ENCODE results near the gene CDKAL1.

Gene CDKAL1

GRCh38 chr6:21173678-21174077, 639.4 kb downstream of the CDKAL1 start:
- Histone ChIP-seq H3K4me3 (no peak overlapping the region), H3K27ac (no peak overlapping the region)
- TF ChIP-seq CTCF (IDR thresholded peaks at IDR 0.05), result no peak
- no peak for DNase-seq (ENCODE audit: low spot score)

DNA sequence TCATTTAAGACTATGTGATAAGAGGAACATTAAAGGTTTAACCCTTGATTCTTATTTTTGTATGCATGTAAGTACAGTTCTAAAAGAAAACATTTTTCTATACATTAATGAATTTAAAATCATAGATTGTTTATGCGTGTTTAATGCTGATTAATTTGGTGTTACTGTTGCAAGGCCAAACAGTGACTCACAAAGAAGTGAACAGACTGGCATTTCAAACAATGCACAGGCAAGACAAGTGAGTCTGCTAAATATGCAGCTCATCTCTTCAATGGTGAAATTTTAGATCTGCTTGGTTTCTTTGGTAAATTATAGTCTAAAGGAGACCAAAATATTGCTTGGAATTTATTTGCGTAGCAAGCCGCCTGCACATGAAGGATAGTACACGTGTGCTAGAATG, 641.9 kb downstream of the CDKAL1 start:
- no peak for DNase-seq (ENCODE audit: low spot score)
- Histone ChIP-seq H3K4me3 (no peak overlapping the region), H3K27ac (no peak overlapping the region)
- no peak for TF ChIP-seq CTCF (IDR thresholded peaks at IDR 0.05)

- no peak for DNase-seq (ENCODE audit: low spot score)
Observed at GRCh38 chr6:21180155-21180554, 645.9 kb downstream of the CDKAL1 start.

GRCh38 chr6:21180800-21181337, 646.6 kb downstream of the CDKAL1 start:
- H3K27ac ChIP-seq, result no peak overlapping the region
- DNase-seq (ENCODE audit: low spot score), result no peak
- TF ChIP-seq CTCF (IDR thresholded peaks at IDR 0.05), result no peak
- no peak overlapping the region for H3K4me3 ChIP-seq

More at GRCh38 chr6:21180155-21180554, 645.9 kb downstream of the CDKAL1 start:
- Histone ChIP-seq H3K4me3 (no peak overlapping the region), H3K27ac (no peak overlapping the region)
- no peak for TF ChIP-seq CTCF (IDR thresholded peaks at IDR 0.05)

- no peak for DNase-seq (ENCODE audit: low spot score)
- no peak for TF ChIP-seq CTCF (IDR thresholded peaks at IDR 0.05)
- H3K27ac ChIP-seq, result no peak overlapping the region
- no peak overlapping the region for H3K4me3 ChIP-seq
Observed at GRCh38 chr6:21181866-21182265, 647.6 kb downstream of the CDKAL1 start.

DNA sequence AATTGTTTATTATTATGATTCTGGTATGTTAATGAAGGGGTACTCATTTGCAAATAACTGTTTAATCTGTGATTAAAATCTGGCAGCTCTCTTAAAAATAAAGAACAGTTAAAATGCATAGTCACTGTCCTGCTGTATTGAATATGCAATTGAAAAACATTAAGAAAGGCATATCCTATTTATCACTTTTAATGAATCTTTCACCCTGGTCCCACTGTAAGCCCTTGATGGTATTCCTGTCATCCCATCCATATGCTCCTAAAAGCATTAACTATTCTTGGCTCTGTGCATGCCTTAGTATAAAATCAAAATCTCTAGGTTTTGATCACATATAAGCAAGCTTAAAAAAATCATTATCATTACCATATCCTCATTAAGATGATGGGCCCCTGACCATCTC, 648.3 kb downstream of the CDKAL1 start:
- no peak for TF ChIP-seq CTCF (IDR thresholded peaks at IDR 0.05)
- no peak for DNase-seq (ENCODE audit: low spot score)
- H3K4me3 ChIP-seq, result no peak overlapping the region
- no peak overlapping the region for H3K27ac ChIP-seq

- DNase-seq (ENCODE audit: low spot score), result no peak
- H3K27ac ChIP-seq, result no peak overlapping the region
- no peak overlapping the region for H3K4me3 ChIP-seq
- no peak for TF ChIP-seq CTCF (IDR thresholded peaks at IDR 0.05)
Observed at GRCh38 chr6:21185861-21186478, 651.7 kb downstream of the CDKAL1 start.

Measured in coronary artery (tissue), 2 donors.